Activated CD4-positive, alpha-beta T cell treated with anti-CD3 and anti-CD28 coated beads, Interleukin-2, amount 10 ng/mL, durations not matched to agents 7 days and 5 days (primary cell): Measurements from ENCODE around the gene KRT7. TPM values are rescaled to one million over a fixed set of nuclear protein-coding genes. Genes with fewer than 3 reads are reported as not detected.
A peak's percentile ranks its signal among the peaks of the same experiment; 100 is the strongest.

Source experiments
- CTCF ChIA-PET: fragments of 350-600 bp; sonication (Branson Sonifier 250); formaldehyde crosslinking; loops from one replicate; lab custom pipeline; 2021; ENCODE audit warnings: antibody characterized with exemption; lab: Charles Lee
- POLR2A ChIA-PET: fragments of 350-600 bp; sonication (Branson Sonifier 250); formaldehyde crosslinking; loops from one replicate; lab custom pipeline; 2021; ENCODE audit warnings: antibody characterized with exemption; lab: Charles Lee
- DNase-seq: peaks from one replicate; pipeline ENCODE4 v3.0.0-alpha.2; 2020
- H3K27ac Mint-ChIP-seq: one replicate; pipeline ENCODE4 v1.8.0; 2021; ENCODE audit warnings: mild to moderate bottlenecking, moderate library complexity, mixed read lengths
- H3K27me3 Mint-ChIP-seq: one replicate; pipeline ENCODE4 v1.8.0; 2021; ENCODE audit warnings: mixed read lengths
- H3K36me3 Mint-ChIP-seq: one replicate; pipeline ENCODE4 v1.8.0; 2021; ENCODE audit warnings: low read depth, mixed read lengths
- H3K4me1 Mint-ChIP-seq: one replicate; pipeline ENCODE4 v1.8.0; 2021; ENCODE audit warnings: mixed read lengths
- H3K4me3 Mint-ChIP-seq: one replicate; pipeline ENCODE4 v1.8.0; 2021; ENCODE audit warnings: mild to moderate bottlenecking, moderate library complexity, mixed read lengths
- H3K9me3 Mint-ChIP-seq: one replicate; pipeline ENCODE4 v1.8.0; 2021; ENCODE audit warnings: mixed read lengths
- total RNA-seq, 2 experiments: library from RNA; stranded (reverse); gene quantifications; one replicate each; pipeline ENCODE4 v1.2.3, GENCODE V29; 2021

Gene KRT7
- total RNA-seq, 2 experiments from 2014 or later: 2.2 to 2.5 TPM

DNA sequence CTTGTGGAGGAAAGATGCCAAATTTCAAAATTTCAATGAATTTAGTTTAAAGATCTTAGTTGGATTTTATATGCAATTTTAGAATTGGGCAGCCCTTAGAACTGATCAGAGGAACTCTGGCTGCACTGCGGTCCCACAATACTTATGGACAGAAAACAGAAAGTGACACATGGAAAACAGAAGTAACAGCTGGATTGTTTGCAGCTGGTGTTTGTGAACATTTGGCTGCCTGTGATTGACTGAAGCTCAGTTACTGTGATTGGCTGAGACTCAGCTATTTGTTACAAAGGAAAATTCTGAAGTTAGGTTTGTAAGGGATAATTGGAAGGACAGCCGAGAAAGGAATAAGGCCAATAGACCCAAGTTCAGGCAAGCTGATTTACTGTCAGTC lies 31.4 kb downstream of the KRT7 start:
- H3K27me3 Mint-ChIP-seq: peaks cover 46% of the 10 kb centered on the region
- ChIA-PET CTCF (interaction anchor here (1.1 to 1.4 kb wide), 2 partner anchors 14 to 15 kb away, joined by 4 read pairs; no protein-coding TSS in a partner anchor), POLR2A (no interaction called here)
- peaks cover 2% of the 10 kb centered on the region for H3K9me3 Mint-ChIP-seq
- H3K27ac Mint-ChIP-seq: no peak overlapping the region
- H3K4me1 Mint-ChIP-seq: peaks cover 24% of the 10 kb centered on the region
- no peak overlapping the region for H3K4me3 Mint-ChIP-seq
- no peaks in the 10 kb centered on the region for H3K36me3 Mint-ChIP-seq
- no peak for DNase-seq

DNA sequence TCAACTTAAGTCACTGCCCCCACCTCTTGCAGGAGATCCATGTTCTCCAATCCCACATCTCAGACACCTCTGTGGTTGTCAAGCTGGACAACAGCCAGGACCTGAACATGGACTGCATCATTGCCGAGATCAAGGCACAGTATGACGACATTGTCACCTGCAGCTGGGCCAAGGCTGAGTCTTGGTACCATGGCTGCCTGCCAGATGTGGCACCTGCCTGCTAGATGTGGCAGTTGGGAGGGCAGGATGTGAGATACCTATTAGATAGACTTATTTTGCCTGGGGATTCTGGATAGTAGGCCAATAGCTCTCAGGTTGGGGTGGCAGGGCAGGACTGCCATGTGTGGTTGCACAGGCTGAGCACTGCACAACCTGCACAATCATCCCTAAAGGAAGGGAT lies 33.5 kb downstream of the KRT7 start:
- Mint-ChIP-seq H3K27ac (no peak overlapping the region), H3K27me3 (peaks cover 39% of the 10 kb centered on the region), H3K9me3 (peaks cover 2% of the 10 kb centered on the region), H3K36me3 (no peaks in the 10 kb centered on the region), H3K4me3 (no peak overlapping the region), H3K4me1 (peaks cover 3% of the 10 kb centered on the region)
- ChIA-PET CTCF (interaction anchor here (1.5 to 2.9 kb wide), 4 partner anchors 13 to 49 kb away, joined by 3 to 19 read pairs (median 4); no protein-coding TSS in a partner anchor), POLR2A (no interaction called here)
- no peak for DNase-seq

DNA sequence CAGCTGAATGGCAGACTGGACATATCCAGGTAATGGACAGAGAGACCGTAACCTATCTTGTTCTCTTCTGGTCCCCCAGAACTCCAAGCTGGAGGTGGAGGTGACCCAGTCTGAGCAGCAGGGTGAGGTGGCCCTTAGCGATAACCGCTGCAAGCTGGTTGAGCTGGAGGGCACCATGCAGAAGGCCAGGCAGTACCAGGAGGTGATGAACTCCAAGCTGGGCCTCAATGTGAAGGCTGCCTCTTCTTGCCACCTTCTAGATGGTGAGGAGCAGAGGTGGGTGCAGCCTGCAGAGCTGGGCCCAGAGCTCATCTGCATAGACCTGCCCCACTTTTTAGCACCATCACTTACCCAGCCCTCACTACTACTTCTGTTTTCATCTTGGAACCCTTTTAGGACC lies 34.2 kb downstream of the KRT7 start:
- Mint-ChIP-seq H3K9me3 (peaks cover 1% of the 10 kb centered on the region), H3K4me3 (no peak overlapping the region), H3K36me3 (no peaks in the 10 kb centered on the region), H3K27me3 (peaks cover 37% of the 10 kb centered on the region), H3K4me1 (no peaks in the 10 kb centered on the region), H3K27ac (no peak overlapping the region)
- ChIA-PET POLR2A (no interaction called here), CTCF (interaction anchor here (0.6 to 2.9 kb wide), 4 partner anchors 10 to 48 kb away, joined by 3 to 19 read pairs (median 5); no protein-coding TSS in a partner anchor)
- DNase-seq: no peak

- no peak for DNase-seq
- CTCF ChIA-PET: interaction anchor here (0.6 to 2.9 kb wide), 4 partner anchors 9 to 48 kb away, joined by 3 to 19 read pairs (median 5); no protein-coding TSS in a partner anchor
- H3K4me3 Mint-ChIP-seq: no peak overlapping the region
- H3K27ac Mint-ChIP-seq: no peak overlapping the region
- H3K27me3 Mint-ChIP-seq: peaks cover 35% of the 10 kb centered on the region
- H3K9me3 Mint-ChIP-seq: no peaks in the 10 kb centered on the region
- POLR2A ChIA-PET: no interaction called here
- H3K4me1 Mint-ChIP-seq: no peaks in the 10 kb centered on the region
- H3K36me3 Mint-ChIP-seq: no peaks in the 10 kb centered on the region
Observed at GRCh38 chr12:52267699-52268098, 34.7 kb downstream of the KRT7 start.

DNA sequence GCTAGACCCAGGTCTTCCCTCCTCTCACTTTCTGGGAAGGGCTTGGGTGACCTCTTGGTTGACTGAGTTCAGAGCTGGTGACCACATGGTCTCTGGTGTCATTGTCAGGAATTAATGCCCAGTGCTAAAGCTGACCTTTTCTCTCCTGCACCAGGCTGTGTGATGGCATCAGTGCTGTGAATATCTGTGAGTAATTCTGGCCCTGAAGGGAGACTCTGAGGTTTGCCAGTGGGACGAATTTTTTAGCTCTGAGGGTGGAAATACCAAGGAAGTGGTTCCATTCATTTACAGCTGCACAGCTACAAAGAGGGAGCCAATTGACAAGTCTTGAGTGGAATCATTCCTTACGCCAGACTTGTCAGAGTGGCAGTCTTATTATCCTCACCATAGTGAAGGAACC lies 35.2 kb downstream of the KRT7 start:
- ChIA-PET POLR2A (no interaction called here), CTCF (interaction anchor here (2.0 to 2.9 kb wide), 2 partner anchors 11 to 47 kb away, joined by 5 to 19 read pairs; no protein-coding TSS in a partner anchor)
- H3K27ac Mint-ChIP-seq: no peak overlapping the region
- no peak for DNase-seq
- peaks cover 39% of the 10 kb centered on the region for H3K27me3 Mint-ChIP-seq
- no peaks in the 10 kb centered on the region for H3K9me3 Mint-ChIP-seq
- no peaks in the 10 kb centered on the region for H3K36me3 Mint-ChIP-seq
- H3K4me1 Mint-ChIP-seq: no peaks in the 10 kb centered on the region
- no peak overlapping the region for H3K4me3 Mint-ChIP-seq

DNA sequence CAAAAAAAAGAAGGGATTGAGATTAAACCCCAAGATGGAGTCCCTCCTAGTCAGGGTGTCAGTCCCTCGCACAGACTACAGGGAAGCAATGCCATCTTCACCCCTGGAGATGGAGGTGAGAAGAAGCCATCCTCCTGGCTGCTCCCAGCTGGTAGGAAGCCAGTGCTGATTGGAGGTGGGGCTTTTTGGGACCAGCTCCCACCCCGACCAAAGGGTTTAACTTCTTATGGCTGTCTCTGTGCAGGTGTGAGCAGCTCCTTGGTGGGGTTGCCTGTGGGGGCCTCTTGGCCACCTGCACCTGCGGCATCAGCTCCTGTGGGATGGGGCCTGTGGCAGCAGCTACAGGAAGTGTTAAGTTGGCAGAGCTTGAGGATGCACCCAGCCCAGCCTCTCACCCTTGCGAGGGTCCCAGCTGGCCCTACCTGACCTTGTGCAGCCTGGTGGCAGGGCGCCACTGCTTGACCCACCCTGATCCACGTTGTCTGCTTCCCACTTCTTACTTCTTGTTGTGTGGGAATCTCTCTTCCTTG lies 37.6 kb downstream of the KRT7 start:
- CTCF ChIA-PET: interaction anchor here (1.0 to 2.4 kb wide), 4 partner anchors 9 to 57 kb away, joined by 3 to 11 read pairs (median 4); no protein-coding TSS in a partner anchor

GRCh38 chr12:52271158-52271557 lies 38.1 kb downstream of the KRT7 start:
- Mint-ChIP-seq H3K4me1 (no peaks in the 10 kb centered on the region), H3K27me3 (peaks cover 47% of the 10 kb centered on the region), H3K36me3 (no peaks in the 10 kb centered on the region), H3K4me3 (no peak overlapping the region), H3K27ac (no peak overlapping the region), H3K9me3 (no peaks in the 10 kb centered on the region)
- POLR2A ChIA-PET: no interaction called here
- CTCF ChIA-PET: interaction anchor here (1.0 to 2.4 kb wide), 4 partner anchors 8 to 57 kb away, joined by 3 to 11 read pairs (median 4); no protein-coding TSS in a partner anchor
- DNase-seq: no peak

More for the DNA sequence above, 37.6 kb downstream of the KRT7 start:
- no peaks in the 10 kb centered on the region for H3K4me1 Mint-ChIP-seq
- POLR2A ChIA-PET: no interaction called here
- no peak overlapping the region for H3K27ac Mint-ChIP-seq
- DNase-seq: no peak
- no peaks in the 10 kb centered on the region for H3K9me3 Mint-ChIP-seq
- H3K36me3 Mint-ChIP-seq: no peaks in the 10 kb centered on the region
- H3K27me3 Mint-ChIP-seq: peaks cover 47% of the 10 kb centered on the region
- no peak overlapping the region for H3K4me3 Mint-ChIP-seq

GRCh38 chr12:52274521-52275120 lies 41.6 kb downstream of the KRT7 start, which contains the start of gene KRT86:
KRT86 (plus strand) TSS chr12:52274645; CDS start chr12:52301917, 27,272 bp downstream.
- CTCF ChIA-PET: interaction anchor here (1.2 kb wide), 1 partner anchor 53 kb away, joined by 4 read pairs; no protein-coding TSS in a partner anchor
- Mint-ChIP-seq H3K36me3 (no peaks in the 10 kb centered on the region), H3K27me3 (peaks cover 54% of the 10 kb centered on the region), H3K4me1 (peaks cover 11% of the 10 kb centered on the region), H3K9me3 (no peaks in the 10 kb centered on the region), H3K27ac (no peak within 1 kb of the TSS), H3K4me3 (no peak within 1 kb of the TSS)
- no peak for DNase-seq
- POLR2A ChIA-PET: no interaction called here

DNA sequence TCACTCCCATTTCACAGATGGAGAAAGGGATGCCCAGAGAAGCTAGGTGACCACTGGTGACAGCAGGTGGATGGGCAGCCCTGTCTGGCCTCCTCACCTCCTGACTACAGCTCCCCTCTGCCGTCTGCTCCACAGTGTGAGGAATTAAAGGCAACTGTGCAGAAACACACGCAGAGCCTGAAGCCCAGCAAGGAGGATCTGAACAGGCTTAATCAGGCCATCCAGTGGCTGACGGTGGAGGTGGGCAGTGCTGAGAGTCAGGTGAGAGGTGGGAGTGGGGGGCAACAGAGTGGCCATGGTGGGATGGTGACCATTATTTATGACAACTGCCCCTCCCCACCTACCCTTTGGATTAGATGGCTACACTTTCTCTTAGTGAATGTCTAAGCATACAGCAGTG lies 42.6 kb downstream of the KRT7 start:
- no peak overlapping the region for H3K27ac Mint-ChIP-seq
- H3K27me3 Mint-ChIP-seq: peaks cover 58% of the 10 kb centered on the region
- H3K4me3 Mint-ChIP-seq: no peak overlapping the region
- H3K36me3 Mint-ChIP-seq: no peaks in the 10 kb centered on the region
- ChIA-PET CTCF (interaction anchor here (1.2 kb wide), 1 partner anchor 52 kb away, joined by 4 read pairs; no protein-coding TSS in a partner anchor), POLR2A (no interaction called here)
- peaks cover 11% of the 10 kb centered on the region for H3K4me1 Mint-ChIP-seq
- no peak for DNase-seq
- no peaks in the 10 kb centered on the region for H3K9me3 Mint-ChIP-seq

DNA sequence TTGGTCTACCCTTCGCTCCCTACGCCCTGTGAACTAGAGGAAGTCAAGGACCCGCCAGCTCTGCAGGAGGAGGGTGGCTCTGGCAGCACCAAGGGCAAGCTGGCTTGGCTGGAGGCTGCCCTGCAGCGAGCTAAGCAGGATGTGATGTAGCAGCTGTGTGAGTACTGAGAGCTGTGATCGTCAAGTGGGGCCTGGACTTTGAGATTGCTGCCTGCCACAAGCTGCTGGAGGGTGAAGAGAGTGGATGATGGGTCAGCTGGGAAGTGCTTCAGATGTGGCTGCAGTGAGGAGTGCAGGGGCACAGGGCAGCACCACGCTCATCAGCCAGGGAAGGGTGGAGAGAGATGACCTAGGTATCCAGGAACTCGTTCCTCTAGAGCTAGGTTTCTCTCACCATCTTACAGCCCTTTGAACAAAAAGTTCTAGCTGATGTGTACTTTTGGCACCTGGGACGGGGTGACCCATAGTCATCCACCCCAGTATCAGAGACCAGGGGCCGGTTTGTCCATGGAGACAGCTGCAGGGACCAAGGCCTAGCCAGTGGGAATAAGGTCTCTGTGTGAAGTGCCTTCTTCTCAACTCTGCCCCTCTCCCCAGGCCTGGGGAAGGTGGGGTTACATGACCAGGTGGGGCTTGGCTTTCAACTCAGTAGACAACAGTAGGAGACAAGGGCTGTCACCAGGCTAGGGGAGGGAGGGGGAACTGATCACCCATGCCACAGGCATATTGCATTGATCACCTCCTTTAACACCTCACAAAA lies 44.6 kb downstream of the KRT7 start:
- peaks cover 11% of the 10 kb centered on the region for H3K4me1 Mint-ChIP-seq
- POLR2A ChIA-PET: no interaction called here
- no peaks in the 10 kb centered on the region for H3K9me3 Mint-ChIP-seq
- CTCF ChIA-PET: interaction anchor here (0.6 to 2.9 kb wide), 13 partner anchors 8 to 245 kb away, joined by 3 to 19 read pairs (median 4); no protein-coding TSS in a partner anchor
- no peak overlapping the region for H3K27ac Mint-ChIP-seq
- H3K4me3 Mint-ChIP-seq: no peak overlapping the region
- peaks cover 49% of the 10 kb centered on the region for H3K27me3 Mint-ChIP-seq
- no peaks in the 10 kb centered on the region for H3K36me3 Mint-ChIP-seq
- DNase-seq: no peak

- Mint-ChIP-seq H3K4me1 (peaks cover 11% of the 10 kb centered on the region), H3K27me3 (peaks cover 42% of the 10 kb centered on the region), H3K9me3 (no peaks in the 10 kb centered on the region), H3K4me3 (no peak overlapping the region), H3K27ac (no peak overlapping the region), H3K36me3 (no peaks in the 10 kb centered on the region)
- peak; percentile 66 for DNase-seq
- ChIA-PET POLR2A (no interaction called here), CTCF (interaction anchor here (0.6 to 2.9 kb wide), 25 partner anchors 9 to 400 kb away, joined by 3 to 19 read pairs (median 4); no protein-coding TSS in a partner anchor)
Observed at GRCh38 chr12:52278575-52279421, 45.8 kb downstream of the KRT7 start.
